Measurements from ENCODE around the gene SURF4. TPM values are rescaled to one million over a fixed set of nuclear protein-coding genes. Genes with fewer than 3 reads are reported as not detected.
A peak's percentile ranks its signal among the peaks of the same experiment; 100 is the strongest.

SURF4 gene
- total and polyA plus RNA-seq, 2 experiments from 2014 or later, result 354 to 360 TPM

- Histone ChIP-seq H3K36me3 (replicated peaks; ENCODE audit: insufficient read depth, low read depth) (peaks cover 2% of the 10 kb centered on the region), H3K27me3 (no peaks in the 10 kb centered on the region), H3K27ac (peak overlapping the region; percentile 68), H3K79me2 (peaks cover 48% of the 10 kb centered on the region), H4K20me1 (ENCODE audit: insufficient read depth, poor library complexity, severe bottlenecking) (peaks cover 8% of the 10 kb centered on the region), H2AFZ (no peak overlapping the region), H3K9me2 (replicated peaks; ENCODE audit: insufficient read depth) (no peaks in the 10 kb centered on the region), H3K4me2 (peak overlapping the region; percentile 97), H3K4me3 (no peak overlapping the region), H3K4me1 (ENCODE audit: insufficient read depth) (peaks cover 19% of the 10 kb centered on the region), H3K9me3 (ENCODE audit: low read depth) (no peaks in the 10 kb centered on the region)
- whole genome bisulfite sequencing (ENCODE audit: low lambda C conversion rate, missing lambda C conversion rate), result 85% methylated on average over 7 of the region's 7 CpGs
- no peak for TF ChIP-seq CTCF (IDR thresholded peaks at IDR 0.05; ENCODE audit: poor library complexity)
- no peak for TF ChIP-seq EZH2phosphoT487 (IDR thresholded peaks at IDR 0.05; ENCODE audit: low read depth, severe bottlenecking, unreplicated experiment)
- TF ChIP-seq EZH2 (IDR thresholded peaks at IDR 0.05; ENCODE audit: borderline replicate concordance), result no peak
- no peak for DNase-seq (ENCODE audit: low spot score)
These were observed 21.1 kb downstream of the SURF4 start for GRCh38 chr9:133354766-133355165.

GRCh38 chr9:133353548-133353947, 22.3 kb downstream of the SURF4 start:
- Histone ChIP-seq H3K27ac (no peak overlapping the region), H3K27me3 (no peaks in the 10 kb centered on the region), H3K79me2 (peaks cover 59% of the 10 kb centered on the region), H3K4me2 (no peak overlapping the region), H3K9me3 (ENCODE audit: low read depth) (no peaks in the 10 kb centered on the region), H3K4me3 (no peak overlapping the region), H3K4me1 (ENCODE audit: insufficient read depth) (peaks cover 28% of the 10 kb centered on the region), H3K36me3 (replicated peaks; ENCODE audit: insufficient read depth, low read depth) (peaks cover 3% of the 10 kb centered on the region), H4K20me1 (ENCODE audit: insufficient read depth, poor library complexity, severe bottlenecking) (peaks cover 19% of the 10 kb centered on the region), H2AFZ (no peak overlapping the region), H3K9me2 (replicated peaks; ENCODE audit: insufficient read depth) (no peaks in the 10 kb centered on the region)
- 88% methylated on average over 5 of the region's 5 CpGs for WGBS (ENCODE audit: low lambda C conversion rate, missing lambda C conversion rate)
- TF ChIP-seq CTCF (IDR thresholded peaks at IDR 0.05; ENCODE audit: poor library complexity), result no peak
- TF ChIP-seq EZH2 (IDR thresholded peaks at IDR 0.05; ENCODE audit: borderline replicate concordance), result no peak
- no peak for TF ChIP-seq EZH2phosphoT487 (IDR thresholded peaks at IDR 0.05; ENCODE audit: low read depth, severe bottlenecking, unreplicated experiment)
- no peak for DNase-seq (ENCODE audit: low spot score)

- Histone ChIP-seq H3K4me1 (ENCODE audit: insufficient read depth) (peaks cover 27% of the 10 kb centered on the region), H3K9me3 (ENCODE audit: low read depth) (no peaks in the 10 kb centered on the region), H3K27me3 (no peaks in the 10 kb centered on the region), H3K4me3 (no peak overlapping the region), H3K4me2 (no peak overlapping the region), H4K20me1 (ENCODE audit: insufficient read depth, poor library complexity, severe bottlenecking) (peaks cover 19% of the 10 kb centered on the region), H3K36me3 (replicated peaks; ENCODE audit: insufficient read depth, low read depth) (peaks cover 3% of the 10 kb centered on the region), H3K79me2 (peaks cover 59% of the 10 kb centered on the region), H3K27ac (no peak overlapping the region), H2AFZ (no peak overlapping the region), H3K9me2 (replicated peaks; ENCODE audit: insufficient read depth) (no peaks in the 10 kb centered on the region)
- TF ChIP-seq EZH2 (IDR thresholded peaks at IDR 0.05; ENCODE audit: borderline replicate concordance) (no peak), CTCF (IDR thresholded peaks at IDR 0.05; ENCODE audit: poor library complexity) (no peak), EZH2phosphoT487 (IDR thresholded peaks at IDR 0.05; ENCODE audit: low read depth, severe bottlenecking, unreplicated experiment) (no peak)
- no peak for DNase-seq (ENCODE audit: low spot score)
- 86% methylated on average over 8 of the region's 8 CpGs for WGBS (ENCODE audit: low lambda C conversion rate, missing lambda C conversion rate)
These were observed 23.1 kb downstream of the SURF4 start for GRCh38 chr9:133352635-133353340.

Data from hepatocyte (in vitro differentiated cells).